Measurements from ENCODE around the gene SGIP1.
"Not testable (repeated sequence)": the region's sequence is repeated elsewhere in the genome, so short reads cannot be mapped to it uniquely, and the experiment has no call there.

GRCh38 chr1:66728716-66729115, 194.8 kb downstream of the SGIP1 start:
- not testable (repeated sequence) for TF ChIP-seq CTCF, POLR2A (IDR thresholded peaks at IDR 0.05)
